LoVo (cell line): ENCODE measurements around the gene SLC46A2.

ENCODE experiments used
- DNase-seq: peaks from one replicate; pipeline ENCODE4 v3.0.0-alpha.2; 2016; ENCODE audit warnings: low spot score

Gene SLC46A2

GRCh38 chr9:112858005-112858404 lies 32.7 kb downstream of the SLC46A2 start:
- no peak for DNase-seq

GRCh38 chr9:112856843-112857242 lies 33.8 kb downstream of the SLC46A2 start:
- no peak for DNase-seq

GRCh38 chr9:112856200-112856599 lies 34.5 kb downstream of the SLC46A2 start:
- no peak for DNase-seq

GRCh38 chr9:112854657-112855056 lies 36.0 kb downstream of the SLC46A2 start:
- no peak for DNase-seq

- no peak for DNase-seq
Measured at GRCh38 chr9:112853882-112854585, 36.6 kb downstream of the SLC46A2 start.

GRCh38 chr9:112852741-112853504 lies 37.8 kb downstream of the SLC46A2 start:
- DNase-seq, result no peak

- no peak for DNase-seq
Measured at GRCh38 chr9:112850840-112851239, 39.8 kb downstream of the SLC46A2 start.

DNA sequence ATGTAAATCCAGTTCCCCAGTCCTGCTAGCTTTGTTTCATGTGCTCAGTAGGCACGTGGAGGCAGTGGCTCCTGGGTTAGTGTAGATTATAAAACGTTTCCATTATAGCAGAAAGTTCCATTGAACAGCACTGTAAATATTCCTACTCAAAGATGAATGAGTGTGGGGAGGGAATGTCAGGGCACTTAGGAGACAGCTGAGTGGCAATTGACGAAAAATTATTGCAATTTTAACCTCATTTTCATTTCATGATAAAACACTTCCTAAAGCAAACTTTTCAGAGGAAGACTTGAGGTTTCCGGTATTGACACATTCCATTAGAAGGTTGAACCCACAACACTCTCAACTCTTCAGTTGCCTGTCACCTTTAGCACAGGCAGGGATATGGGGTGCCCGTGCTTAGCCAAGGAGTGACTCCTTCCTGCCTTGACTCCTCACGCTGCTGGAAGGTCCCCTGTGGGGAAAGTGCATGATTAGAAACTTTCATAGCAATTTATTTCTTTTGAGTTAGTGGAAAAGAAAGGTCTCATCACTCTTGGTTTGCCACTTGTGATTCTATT lies 41.2 kb downstream of the SLC46A2 start:
- DNase-seq, result no peak

GRCh38 chr9:112848316-112849151 lies 42.1 kb downstream of the SLC46A2 start:
- DNase-seq, result no peak

DNA sequence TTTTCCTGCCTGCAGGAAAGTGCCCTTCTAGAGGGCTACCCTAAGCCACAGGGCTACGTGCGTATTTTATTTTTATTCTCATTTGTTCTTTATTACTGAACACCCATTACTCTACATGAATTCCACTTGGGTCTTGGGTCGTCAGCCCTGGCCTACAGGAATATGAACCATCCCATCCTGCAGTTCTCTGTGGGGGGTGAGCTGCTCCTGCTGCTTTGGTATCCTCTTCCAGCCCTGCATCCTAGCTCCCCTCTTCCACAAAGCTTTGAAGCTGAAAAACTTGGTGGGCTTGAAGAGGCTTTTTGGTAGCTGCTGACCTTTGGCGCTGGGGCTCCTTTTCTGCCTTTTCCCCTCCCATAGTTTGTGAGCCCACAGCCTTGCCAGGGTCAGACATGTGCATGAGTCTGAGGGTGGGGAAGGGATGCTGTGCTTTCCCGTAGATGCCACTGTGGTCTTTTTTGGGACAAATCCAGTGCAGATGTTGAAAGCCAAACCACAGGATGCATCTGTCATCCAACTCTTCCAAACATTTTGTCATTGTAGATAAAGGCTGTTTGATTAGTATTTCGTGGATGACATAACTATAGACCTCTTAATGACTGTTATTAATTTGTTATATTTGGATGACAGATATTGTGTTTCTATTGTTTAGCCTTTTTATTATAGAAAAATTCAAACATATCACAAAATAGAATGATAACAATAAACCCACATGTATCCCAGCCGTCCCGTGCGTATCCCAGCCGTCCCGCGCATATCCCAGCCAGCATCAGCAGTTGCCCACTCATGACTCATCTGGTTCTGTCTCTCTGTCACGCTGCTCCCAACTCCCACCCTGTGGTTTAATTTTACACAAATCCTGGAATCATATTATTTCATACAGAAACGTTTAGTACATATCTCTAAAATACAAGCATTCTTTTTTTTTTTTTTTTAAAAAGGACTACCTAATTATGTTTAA lies 43.9 kb downstream of the SLC46A2 start:
- no peak for DNase-seq

DNA sequence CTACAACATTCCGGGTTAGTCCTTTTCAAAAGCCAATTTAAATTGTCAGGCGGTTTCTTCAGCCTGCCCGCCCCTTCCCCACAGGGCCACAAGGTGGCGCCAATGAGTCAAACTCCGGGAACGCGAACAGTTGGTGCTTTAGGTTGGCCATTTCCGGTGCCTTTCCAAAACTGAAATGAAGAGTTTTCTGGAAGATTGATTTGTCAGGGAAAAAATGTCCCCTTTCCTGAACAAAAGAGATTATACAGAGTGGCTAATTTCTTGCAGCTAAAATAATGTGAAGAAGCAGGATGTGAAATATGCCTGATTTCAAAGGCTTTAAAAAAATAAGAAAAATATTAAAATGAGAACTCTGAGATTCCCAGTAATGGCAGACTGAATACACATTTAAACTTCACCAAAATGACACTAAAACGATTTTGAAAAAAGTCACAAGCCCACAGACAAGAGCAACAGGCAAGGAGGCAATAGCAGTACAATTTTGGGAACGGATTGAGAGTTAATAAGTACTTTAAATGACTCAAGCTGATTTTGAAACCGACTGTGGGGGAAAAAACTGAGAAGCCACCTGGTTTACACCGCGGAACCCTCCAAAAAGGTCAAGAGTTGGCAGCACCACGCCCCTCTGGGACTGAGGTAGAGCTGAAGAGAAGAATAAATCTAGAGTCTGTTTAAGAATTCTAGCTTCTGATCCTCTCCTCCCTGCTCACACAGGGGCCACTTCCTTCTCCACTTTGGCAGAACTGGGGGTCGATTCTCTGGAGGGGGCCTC lies 45.7 kb downstream of the SLC46A2 start:
- peak; percentile 78 for DNase-seq

DNA sequence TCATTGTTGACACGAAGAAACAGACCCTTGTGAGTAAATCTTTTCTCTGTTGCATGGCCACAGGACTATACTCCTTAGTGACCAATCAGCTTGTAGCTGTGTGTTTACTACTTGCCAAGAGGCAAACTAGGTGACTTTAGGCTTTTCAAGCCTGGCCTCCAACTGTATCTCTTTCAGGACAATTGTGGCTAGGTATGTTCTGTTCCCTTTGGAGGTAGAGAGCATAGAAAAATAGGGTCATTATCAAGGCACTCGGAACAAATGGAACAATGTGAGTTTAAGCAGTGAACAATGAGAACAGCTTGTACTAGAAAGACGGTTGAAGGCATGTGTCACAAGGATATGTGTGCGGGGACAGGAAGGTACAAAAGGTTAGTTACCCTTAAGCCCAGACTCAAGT lies 48.1 kb downstream of the SLC46A2 start:
- no peak for DNase-seq

GRCh38 chr9:112841261-112841660 lies 49.4 kb downstream of the SLC46A2 start:
- no peak for DNase-seq

DNA sequence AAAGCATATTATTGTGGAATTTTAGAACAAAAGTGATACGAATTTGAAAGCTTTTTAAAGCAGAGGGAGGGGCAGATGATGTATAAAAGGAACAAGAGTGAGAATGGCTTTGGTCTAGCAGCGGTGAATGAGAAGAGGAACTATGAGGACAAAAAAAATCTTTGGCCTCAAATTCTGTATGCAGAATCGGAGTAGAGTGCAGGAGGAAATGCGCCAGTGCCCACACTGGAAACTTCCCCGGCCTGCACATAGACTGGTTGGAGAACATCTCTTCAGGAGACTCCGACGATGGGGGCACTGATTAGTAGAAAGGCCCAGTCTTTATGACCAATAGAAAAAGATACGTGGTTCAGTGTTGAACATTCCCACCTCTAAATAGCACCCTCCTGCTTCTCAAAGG lies 51.3 kb downstream of the SLC46A2 start:
- no peak for DNase-seq

DNA sequence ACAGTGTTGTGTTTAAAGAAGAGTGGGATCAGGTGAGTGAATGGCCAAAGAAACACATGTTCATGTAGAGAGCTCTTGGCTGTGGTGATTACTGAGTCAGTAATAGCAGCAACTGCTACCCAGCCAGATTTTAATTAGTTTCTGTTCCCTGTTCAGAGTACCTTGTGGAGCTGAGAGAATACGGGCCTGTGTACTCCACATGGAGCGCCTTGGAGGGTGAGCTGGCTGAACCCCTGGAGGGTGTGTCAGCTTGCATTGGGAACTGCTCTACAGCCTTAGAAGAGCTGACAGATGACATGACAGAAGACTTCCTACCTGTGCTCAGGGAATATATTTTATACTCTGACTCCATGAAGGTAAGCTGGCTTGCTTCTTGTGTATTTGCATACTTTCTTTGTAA lies 52.3 kb downstream of the SLC46A2 start:
- DNase-seq, result no peak

DNA sequence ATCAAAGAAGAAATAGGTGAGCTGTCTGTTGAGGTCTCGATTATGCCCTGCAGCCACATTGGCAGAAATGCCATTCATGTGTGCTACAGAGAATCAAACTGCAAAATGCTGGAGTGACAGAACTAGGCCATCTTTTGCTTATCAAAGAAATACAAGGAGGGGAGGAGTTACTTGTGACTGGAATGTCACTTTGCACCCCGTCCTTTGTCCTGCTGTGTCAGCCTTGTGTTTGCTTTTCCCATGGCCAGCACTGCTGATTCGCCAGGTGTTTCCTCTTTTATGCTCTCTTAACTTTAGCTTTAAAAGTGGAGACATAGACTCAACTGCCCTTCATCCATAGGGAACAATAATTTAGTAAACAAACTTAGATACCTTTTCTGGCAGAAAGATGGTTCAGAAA lies 54.3 kb downstream of the SLC46A2 start:
- no peak for DNase-seq

DNA sequence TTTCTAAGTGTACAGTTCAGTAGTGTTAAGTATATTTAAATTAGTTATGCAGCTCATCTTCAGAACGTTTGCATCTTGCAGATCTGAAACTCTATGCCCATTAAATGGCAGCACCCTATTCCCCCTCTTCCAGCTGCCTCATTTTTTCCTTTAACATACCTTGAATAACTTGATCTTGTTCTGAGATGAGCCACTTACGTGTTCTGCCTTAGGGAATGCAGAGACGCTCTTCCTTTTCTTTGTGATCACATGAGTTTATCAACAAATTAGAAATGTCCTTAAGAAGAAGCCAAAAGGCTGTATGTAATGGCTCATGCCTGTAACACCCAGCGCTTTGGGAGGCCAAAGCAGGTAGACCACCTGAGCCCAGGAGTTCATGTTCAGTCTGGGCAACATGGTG lies 57.6 kb downstream of the SLC46A2 start:
- DNase-seq, result no peak

DNA sequence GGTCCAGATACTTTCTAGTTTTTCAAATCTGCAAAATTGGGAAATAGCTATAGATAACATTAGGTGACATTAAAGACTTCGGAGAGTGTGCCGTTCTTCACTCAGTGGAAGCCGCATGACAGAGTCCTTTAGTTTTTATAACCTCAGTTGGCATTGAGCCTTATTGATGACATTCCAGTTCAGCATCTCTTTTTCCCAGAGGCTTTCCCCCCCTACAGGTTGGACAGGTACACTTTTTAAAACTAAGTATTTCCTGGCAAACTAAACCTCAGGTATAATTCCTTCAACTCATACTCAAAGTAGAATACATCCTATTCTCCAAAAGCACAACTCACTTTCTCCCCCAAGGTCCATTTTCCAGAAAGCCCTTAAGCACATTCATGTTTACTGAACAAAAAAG lies 58.7 kb downstream of the SLC46A2 start:
- no peak for DNase-seq

DNA sequence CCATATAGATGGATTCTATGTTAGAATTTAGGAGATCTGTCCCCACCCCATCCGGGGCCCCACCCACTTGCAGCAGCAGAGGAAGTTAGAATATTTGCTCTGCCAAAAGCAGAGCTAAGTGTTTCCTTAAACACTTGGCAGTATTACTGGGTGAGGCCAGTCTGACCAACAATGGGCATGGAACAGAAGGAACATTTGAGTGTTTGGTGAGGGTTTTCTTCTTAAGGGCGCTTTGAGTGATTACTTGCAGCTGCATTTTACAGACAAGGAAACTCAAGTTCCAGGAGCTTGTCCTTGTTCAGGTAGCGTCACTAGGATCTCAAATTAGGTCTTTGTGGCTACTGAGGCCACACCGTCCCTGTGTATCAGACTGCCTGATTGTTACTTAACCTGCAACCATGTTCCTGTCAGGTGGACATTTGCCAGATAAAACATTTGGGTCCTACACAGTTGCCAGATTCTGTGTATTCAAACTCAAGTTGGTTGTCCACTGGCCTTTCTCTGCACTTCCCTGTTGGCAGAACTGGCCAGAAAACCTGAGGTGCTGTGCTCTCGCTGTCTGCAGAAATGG lies 59.3 kb downstream of the SLC46A2 start:
- no peak for DNase-seq
